Heart right ventricle (tissue), 16 donors: Measurements from ENCODE around the gene SIX3. TPM values are rescaled to one million over a fixed set of nuclear protein-coding genes. Genes with fewer than 3 reads are reported as not detected.
A peak's percentile ranks its signal among the peaks of the same experiment; 100 is the strongest.

Experiments used
- ATAC-seq, 8 donors: fragments of 200-7000 bp; cut with Tn5 transposase; one replicate each; pipeline ENCODE4 v1.9.1; 2020; ENCODE audit warnings: mild to moderate bottlenecking in 8 of 8, moderate library complexity in 8 of 8, moderate number of reproducible peaks in 1 of 8
- DNase-seq, 2 donors: peaks; one replicate each; pipeline ENCODE4 v3.0.0-alpha.2; 2020
- H3K27ac ChIP-seq, 10 donors: fragments of 200-600 bp; sonication (generic) in 2 of 10; one replicate each; pipeline versions ENCODE4 v1.5.0 to v1.8.0; 2020 to 2022; ENCODE audit warnings: mild to moderate bottlenecking in 3 of 10
- H3K27me3 ChIP-seq, 7 donors: fragments of 200-600 bp; one replicate each; pipeline ENCODE4 v1.8.0; 2021 to 2022; ENCODE audit warnings: mild to moderate bottlenecking in 2 of 7
- H3K36me3 ChIP-seq, 9 donors: fragments of 200-600 bp; sonication (generic) in 1 of 9; one replicate each; pipeline versions ENCODE4 v1.5.0 to v1.8.0; 2020 to 2022; ENCODE audit warnings: mild to moderate bottlenecking in 2 of 9
- H3K4me1 ChIP-seq, 9 donors: fragments of 200-600 bp; sonication (generic) in 1 of 9; one replicate each; pipeline versions ENCODE4 v1.5.0 to v1.8.0; 2020 to 2022; ENCODE audit warnings: mild to moderate bottlenecking in 4 of 9
- H3K4me3 ChIP-seq, 10 donors: fragments of 200-600 bp; sonication (generic) in 2 of 10; one replicate each; pipeline versions ENCODE4 v1.5.0 to v1.8.0; 2020 to 2022; ENCODE audit warnings: mild to moderate bottlenecking in 7 of 10, moderate library complexity in 2 of 10
- H3K9me3 ChIP-seq, 11 donors: fragments of 200-600 bp in 10 of 11; sonication (generic) in 2 of 11; one replicate each; pipeline versions ENCODE4 v1.5.0 to v1.8.0; 2013 to 2022; ENCODE audit warnings: mild to moderate bottlenecking in 2 of 11, control low read depth in 1 of 11, moderate library complexity in 1 of 11
- WGBS, 2 donors: extraction: QIAGEN DNeasy Blood & Tissue Kit; methylation state at CpG; one replicate each; pipeline ENCODE4 v1.1.7; 2013; ENCODE audit warnings: inconsistent platforms in 1 of 2; 5-methylcytosine and 5-hydroxymethylcytosine counted together
- intact Hi-C, 10 donors: fragments of 100-400 bp; cut with DNase I; formaldehyde crosslinking; loops; one replicate each; pipeline versions ENCODE4 v1.11.1 to v1.14.2; 2022
- polyA plus RNA-seq, 2 donors: library from polyadenylated mRNA; stranded (reverse); fragments of 200-250 nt; gene quantifications; one replicate each; pipeline ENCODE4 v1.2.3, GENCODE V29; 2013
- total RNA-seq, 10 donors: library from RNA; stranded (reverse); fragmentation: NEBNext Ultra II Directional in 3 of 10; extraction: Animal tissue kit (Norgen Biotek cat#: 25700) in 3 of 10; gene quantifications; one replicate each; pipeline versions ENCODE4 v1.2.1 to v1.2.4, GENCODE V29; 2021 to 2023
- TF ChIP-seq, protein P1 (sequence below), 9 donors: fragments of 200-600 bp; sonication (generic) in 2 of 9; IDR thresholded peaks; one replicate each; pipeline versions ENCODE4 v1.5.0 to v1.8.0; 2021 to 2022; ENCODE audit warnings: antibody characterized with exemption in 9 of 9, mild to moderate bottlenecking in 5 of 9, moderate library complexity in 1 of 9
- donor health status: Arrhythmogenic right ventricular cardiomyopathy.
- donor health status: ischemic (EF 13 %, LVEDD 7.1; RV severe dilation, severe dysfunction).
- donor health status: healthy with polysubstance abuse.
- donor health status: DM: no; HTN: yes; CAD: no.
- donor health status: DM: no; HTN: no; CAD: no.
- donor health status: ischemic (EF 25% LVEDD 6.9; RV normal size, moderate dysfunction).
- donor health status: ischemic (EF 25% LVEDD 5.7; RV mildly dilated, moderate dysfunction).
- donor health status: healthy.
- donor health status: DM: yes; HTN: yes; CAD: no.
- donor health status: Ischemic cardiomyopathy.
- donor health status: ischemic (EF 35%, LVEDD 5.7; RV mildly dilated, moderate dysfunction).
- donor health status: nonischemic (EF 11% LVEDD 7.7; RV severe dilation, severe dysfunction).
- donor health status: DM: yes; HTN: yes; CAD: no.
- donor health status: PGD.
- donor health status: ischemic (EF 29% LVEDD 5.4; RV normal size, mild dysfunction).
- donor health status: nonischemic (EF 23%, LVEDD 6.1; RV moderate dilation, normal function).

Gene SIX3
- total and polyA plus RNA-seq, 12 donors: not detected

DNA sequence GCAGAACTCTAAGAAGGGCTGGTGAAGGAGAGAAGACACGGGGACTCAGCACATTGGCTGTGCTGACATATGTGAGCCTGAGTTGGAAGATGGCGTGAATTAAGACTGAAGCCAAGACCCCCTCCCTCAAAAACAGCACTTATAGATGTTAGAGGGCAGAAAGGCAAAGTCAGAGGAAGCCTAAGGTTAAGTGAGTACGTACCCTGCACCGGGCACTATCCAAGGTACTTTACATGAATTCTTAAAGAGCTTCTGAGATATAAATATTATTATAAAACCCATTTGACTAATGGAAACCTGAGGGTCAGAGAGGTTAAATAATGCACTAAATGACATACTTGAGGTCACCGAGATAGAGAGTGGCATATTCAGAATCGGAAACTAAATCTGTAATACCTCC lies 25.6 kb downstream of the SIX3 start:
- DNase-seq (no peak), ATAC-seq (no peak)
- Histone ChIP-seq H3K36me3 (no peaks in the 10 kb centered on the region), H3K27me3 (peaks cover 0 to 60% (median 49%) of the 10 kb centered on the region in 7 donors), H3K4me1 (peaks cover 0 to 11% (median 0%) of the 10 kb centered on the region in 9 donors), H3K9me3 (no peaks in the 10 kb centered on the region), H3K27ac (no peak overlapping the region), H3K4me3 (no peak overlapping the region)
- intact Hi-C loops: loop anchor here in 2 of 10 donors (5.0 to 10.0 kb wide), 2 partner anchors 922 to 1665 kb away; no protein-coding TSS in a partner anchor
- WGBS, 2 donors: 76 to 78% methylated on average over 6 of the region's 6 CpGs
- TF ChIP-seq, protein P1, sequence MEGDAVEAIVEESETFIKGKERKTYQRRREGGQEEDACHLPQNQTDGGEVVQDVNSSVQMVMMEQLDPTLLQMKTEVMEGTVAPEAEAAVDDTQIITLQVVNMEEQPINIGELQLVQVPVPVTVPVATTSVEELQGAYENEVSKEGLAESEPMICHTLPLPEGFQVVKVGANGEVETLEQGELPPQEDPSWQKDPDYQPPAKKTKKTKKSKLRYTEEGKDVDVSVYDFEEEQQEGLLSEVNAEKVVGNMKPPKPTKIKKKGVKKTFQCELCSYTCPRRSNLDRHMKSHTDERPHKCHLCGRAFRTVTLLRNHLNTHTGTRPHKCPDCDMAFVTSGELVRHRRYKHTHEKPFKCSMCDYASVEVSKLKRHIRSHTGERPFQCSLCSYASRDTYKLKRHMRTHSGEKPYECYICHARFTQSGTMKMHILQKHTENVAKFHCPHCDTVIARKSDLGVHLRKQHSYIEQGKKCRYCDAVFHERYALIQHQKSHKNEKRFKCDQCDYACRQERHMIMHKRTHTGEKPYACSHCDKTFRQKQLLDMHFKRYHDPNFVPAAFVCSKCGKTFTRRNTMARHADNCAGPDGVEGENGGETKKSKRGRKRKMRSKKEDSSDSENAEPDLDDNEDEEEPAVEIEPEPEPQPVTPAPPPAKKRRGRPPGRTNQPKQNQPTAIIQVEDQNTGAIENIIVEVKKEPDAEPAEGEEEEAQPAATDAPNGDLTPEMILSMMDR (IDR thresholded peaks at IDR 0.05): no peak

DNA sequence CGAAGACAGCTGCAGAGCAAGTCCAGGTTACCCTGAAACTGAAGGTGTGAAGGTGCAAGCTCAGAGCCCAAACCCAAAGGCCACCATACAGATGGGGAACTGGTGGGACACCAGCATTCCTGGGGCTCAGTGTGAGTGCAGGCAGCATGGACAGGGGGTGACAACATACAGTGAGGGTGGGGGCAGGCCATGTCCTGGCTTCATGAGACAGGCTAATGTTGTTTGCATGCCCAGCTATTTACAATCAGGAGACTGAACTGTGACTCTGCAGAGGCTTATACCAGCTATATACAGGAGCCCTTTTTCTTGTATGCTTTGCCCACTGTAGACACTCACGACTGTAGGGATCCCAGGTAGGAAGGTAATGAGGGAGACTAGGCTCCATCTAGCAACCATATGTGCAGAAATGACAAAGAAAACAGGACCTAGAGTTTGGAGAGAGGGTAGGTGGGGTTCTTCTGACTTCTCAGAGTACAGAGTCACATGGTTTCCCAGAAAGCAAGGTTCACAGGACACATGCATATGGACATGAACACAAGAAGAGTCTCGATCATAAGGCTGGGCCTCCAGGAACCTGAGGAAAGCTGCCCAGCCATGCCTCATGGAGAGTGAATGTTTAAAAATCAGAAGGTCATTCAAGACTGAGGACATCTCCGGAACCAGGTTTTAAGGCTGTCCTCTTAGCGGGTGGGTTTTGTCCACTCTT lies 26.4 kb downstream of the SIX3 start:
- peaks cover 0 to 59% (median 46%) of the 10 kb centered on the region in 7 donors for H3K27me3 ChIP-seq
- H3K4me1 ChIP-seq: peaks cover 0 to 11% (median 0%) of the 10 kb centered on the region in 9 donors
- TF ChIP-seq, protein P1 (IDR thresholded peaks at IDR 0.05): no peak
- no peak overlapping the region for H3K4me3 ChIP-seq
- WGBS, 2 donors: 85 to 92% methylated on average over 5 of the region's 5 CpGs
- no peak for DNase-seq
- intact Hi-C loops: loop anchor here in 2 of 10 donors (5.0 to 10.0 kb wide), 2 partner anchors 923 to 1664 kb away; no protein-coding TSS in a partner anchor
- ATAC-seq: no peak
- no peak overlapping the region for H3K27ac ChIP-seq
- no peaks in the 10 kb centered on the region for H3K36me3 ChIP-seq
- no peaks in the 10 kb centered on the region for H3K9me3 ChIP-seq

DNA sequence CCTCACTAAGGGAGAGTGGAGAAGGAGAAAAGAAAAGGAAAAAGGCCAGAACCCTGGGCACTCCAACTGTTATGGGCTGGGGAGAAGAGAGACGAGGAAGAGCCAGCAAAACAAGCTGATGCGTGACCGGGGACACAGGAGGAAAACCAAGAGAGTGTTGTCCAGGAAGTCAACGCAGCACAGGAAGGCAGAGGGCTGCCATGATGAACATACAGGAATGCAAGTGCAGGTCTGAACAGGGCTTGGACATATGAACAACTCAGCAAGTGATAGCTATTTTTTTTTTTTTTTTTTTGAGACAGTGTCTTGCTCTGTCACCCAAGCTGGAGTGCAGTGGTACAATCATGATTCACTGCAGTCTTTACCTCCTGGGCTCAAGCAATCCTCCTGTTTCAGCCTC lies 28.4 kb downstream of the SIX3 start:
- no peak overlapping the region for H3K27ac ChIP-seq
- 77 to 78% methylated on average over 4 of the region's 4 CpGs for WGBS, 2 donors
- no peaks in the 10 kb centered on the region for H3K9me3 ChIP-seq
- no peak overlapping the region for H3K4me3 ChIP-seq
- no peak for ATAC-seq
- H3K27me3 ChIP-seq: peaks cover 0 to 62% (median 44%) of the 10 kb centered on the region in 7 donors
- no peak for DNase-seq
- TF ChIP-seq, protein P1 (IDR thresholded peaks at IDR 0.05): no peak
- H3K36me3 ChIP-seq: no peaks in the 10 kb centered on the region
- intact Hi-C loops: loop anchor here in 2 of 10 donors (5.0 to 10.0 kb wide), 2 partner anchors 925 to 1662 kb away; no protein-coding TSS in a partner anchor
- H3K4me1 ChIP-seq: peaks cover 0 to 8% (median 0%) of the 10 kb centered on the region in 9 donors

DNA sequence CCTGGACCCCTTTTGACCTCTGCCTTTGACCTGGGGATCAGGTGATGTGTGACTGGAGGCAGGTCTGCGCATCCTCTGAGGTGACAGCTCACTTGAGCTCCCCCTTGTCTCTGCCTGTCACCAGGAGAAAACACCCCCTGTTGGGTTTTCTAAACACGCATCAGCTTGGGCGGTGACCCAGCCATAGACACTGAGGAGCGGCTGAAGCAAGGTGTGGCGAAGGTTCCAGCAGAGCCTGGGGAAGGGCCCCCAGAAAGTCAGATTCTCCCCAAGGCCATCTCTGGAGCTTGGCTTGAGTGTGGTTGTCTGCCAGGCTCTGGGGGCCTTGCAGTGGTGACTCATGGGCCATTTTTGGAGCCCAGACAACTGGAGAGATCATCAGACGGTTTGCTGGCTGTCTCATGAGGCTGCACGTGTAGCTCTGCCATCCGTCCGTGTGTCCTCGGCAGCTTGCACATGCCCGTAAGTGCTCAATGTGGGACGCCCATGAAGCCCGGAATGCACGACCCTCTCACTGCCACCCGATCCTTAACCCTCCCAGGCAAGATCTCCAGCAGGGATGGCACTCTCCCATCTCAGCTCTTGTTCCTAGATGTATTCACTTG lies 29.4 kb downstream of the SIX3 start:
- Histone ChIP-seq H3K9me3 (no peaks in the 10 kb centered on the region), H3K4me3 (no peak overlapping the region), H3K27me3 (peaks cover 0 to 62% (median 44%) of the 10 kb centered on the region in 7 donors), H3K4me1 (no peaks in the 10 kb centered on the region), H3K27ac (no peak overlapping the region), H3K36me3 (no peaks in the 10 kb centered on the region)
- TF ChIP-seq, protein P1 (IDR thresholded peaks at IDR 0.05): no peak
- DNase-seq (no peak), ATAC-seq (peak in 2 of 8 donors; percentile 9 to 19)
- intact Hi-C loops: no loop called here
- WGBS, 2 donors: 68 to 71% methylated on average over 15 of the region's 15 CpGs
